Liver (tissue), 9 donors: ENCODE measurements around the gene NEUROD1. TPM values are rescaled to one million over a fixed set of nuclear protein-coding genes. Genes with fewer than 3 reads are reported as not detected.

Experiments
- DNase-seq: peaks from one replicate; pipeline ENCODE4 v3.0.0-alpha.2; 2017; ENCODE audit warnings: low spot score
- H3K27ac ChIP-seq, 2 donors: one replicate each; pipeline ENCODE4 v1.7.0; 2013; ENCODE audit warnings: inconsistent platforms in 2 of 2, low read length in 2 of 2, control low read depth in 1 of 2, low read depth in 1 of 2, mild to moderate bottlenecking in 1 of 2
- H3K27me3 ChIP-seq, 4 donors: one replicate each; pipeline versions ENCODE4 v1.6.1 to v1.7.0; 2013; ENCODE audit warnings: low read length in 3 of 4, inconsistent platforms in 1 of 4, mild to moderate bottlenecking in 1 of 4, moderate library complexity in 1 of 4; ENCODE audit not compliant: control insufficient read depth in 4 of 4, insufficient read depth in 4 of 4
- H3K36me3 ChIP-seq, 4 donors: one replicate each; pipeline versions ENCODE4 v1.6.1 to v1.7.0; 2013; ENCODE audit warnings: low read length in 3 of 4, mild to moderate bottlenecking in 3 of 4, low read depth in 1 of 4, moderate library complexity in 1 of 4; ENCODE audit not compliant: control insufficient read depth in 4 of 4, insufficient read depth in 3 of 4
- H3K4me1 ChIP-seq, 4 donors: one replicate each; pipeline versions ENCODE4 v1.6.1 to v1.7.0; 2013; ENCODE audit warnings: low read length in 3 of 4, mild to moderate bottlenecking in 3 of 4, moderate library complexity in 1 of 4; ENCODE audit not compliant: control insufficient read depth in 4 of 4, insufficient read depth in 4 of 4
- H3K4me3 ChIP-seq, 3 donors: one replicate each; pipeline versions ENCODE4 v1.6.1 to v1.7.0; 2013; ENCODE audit warnings: low read length in 3 of 3, control low read depth in 1 of 3, low read depth in 1 of 3, mild to moderate bottlenecking in 1 of 3
- H3K9ac ChIP-seq, 2 donors: one replicate each; pipeline ENCODE4 v1.7.0; 2013; ENCODE audit warnings: low read length in 2 of 2, mild to moderate bottlenecking in 2 of 2, moderate library complexity in 2 of 2, control low read depth in 1 of 2, low read depth in 1 of 2
- H3K9me3 ChIP-seq, 4 donors: one replicate each; pipeline versions ENCODE4 v1.6.1 to v1.7.0; 2013; ENCODE audit warnings: low read length in 3 of 4; ENCODE audit not compliant: control insufficient read depth in 4 of 4
- CTCF ChIP-seq: fragments of 150-350 bp; IDR thresholded peaks from 2 replicates; pipeline ENCODE4 v1.5.1; 2017; ENCODE audit warnings: improper control_type of control experiment, low read depth, low read length; ENCODE audit not compliant: missing input control
- EGR1 ChIP-seq, 2 donors: IDR thresholded peaks; 2 replicates each; pipeline ENCODE4 v1.6.1; 2016 to 2018; ENCODE audit warnings: antibody characterized with exemption in 2 of 2, low read depth in 2 of 2
- FOXA1 ChIP-seq: IDR thresholded peaks from 2 replicates; pipeline ENCODE4 v1.6.1; 2016; ENCODE audit warnings: antibody characterized with exemption
- FOXA2 ChIP-seq: IDR thresholded peaks from 2 replicates; pipeline ENCODE4 v1.6.1; 2016; ENCODE audit warnings: antibody characterized with exemption
- GABPA ChIP-seq, 2 donors: IDR thresholded peaks in 1 of 2; conservative IDR thresholded peaks in 1 of 2; 2 replicates each; pipeline ENCODE4 v1.6.1; 2016; ENCODE audit warnings: antibody characterized with exemption in 2 of 2, mild to moderate bottlenecking in 1 of 2, moderate library complexity in 1 of 2
- HNF4A ChIP-seq, 2 donors: conservative IDR thresholded peaks; 2 replicates each; pipeline ENCODE4 v1.6.1; 2016; ENCODE audit warnings: antibody characterized with exemption in 2 of 2, mild to moderate bottlenecking in 2 of 2
- HNF4G ChIP-seq: IDR thresholded peaks from 2 replicates; pipeline ENCODE4 v1.6.1; 2016; ENCODE audit warnings: antibody characterized with exemption
- JUND ChIP-seq, 2 donors: IDR thresholded peaks; 2 replicates each; pipeline ENCODE4 v1.6.1; 2016; ENCODE audit warnings: antibody characterized with exemption in 2 of 2
- NR2F2 ChIP-seq: IDR thresholded peaks from 2 replicates; pipeline ENCODE4 v1.6.1; 2016; ENCODE audit warnings: antibody characterized with exemption
- RAD21 ChIP-seq, 2 donors: IDR thresholded peaks; 2 replicates each; pipeline ENCODE4 v1.6.1; 2016; ENCODE audit warnings: antibody characterized with exemption in 2 of 2, mild to moderate bottlenecking in 2 of 2
- SP1 ChIP-seq: IDR thresholded peaks from 2 replicates; pipeline ENCODE4 v1.6.1; 2018; ENCODE audit warnings: antibody characterized with exemption, mild to moderate bottlenecking
- TAF1 ChIP-seq: conservative IDR thresholded peaks from 2 replicates; pipeline ENCODE4 v1.6.1; 2016; ENCODE audit warnings: antibody characterized with exemption, mild to moderate bottlenecking
- YY1 ChIP-seq: IDR thresholded peaks from 2 replicates; pipeline ENCODE4 v1.6.1; 2016; ENCODE audit warnings: antibody characterized with exemption, mild to moderate bottlenecking
- ZBTB33 ChIP-seq: IDR thresholded peaks from 2 replicates; pipeline ENCODE4 v1.6.1; 2016; ENCODE audit warnings: antibody characterized with exemption
- WGBS: extraction: QIAGEN DNeasy Blood & Tissue Kit; methylation state at CpG from one replicate; pipeline ENCODE4 v1.1.7; 2013; 5-methylcytosine and 5-hydroxymethylcytosine counted together
- polyA plus RNA-seq, 2 donors: library from polyadenylated mRNA; stranded (reverse) in 1 of 2; unstranded in 1 of 2; fragments of 200-250 nt in 1 of 2; fragments of >200 nt in 1 of 2; fragmentation: Nextera tagmentation in 1 of 2; extraction: Ambion mirVana in 1 of 2; gene quantifications; one replicate each; pipeline versions ENCODE4 v1.2.1 to v1.2.3, GENCODE V29; 2013 to 2015
- total RNA-seq, 2 donors: library from RNA; depleted of rRNA; stranded (reverse); fragments of >200 nt; gene quantifications; one replicate each; pipeline ENCODE4 v1.2.3, GENCODE V29; 2014
- TF ChIP-seq, protein P1 (sequence below): IDR thresholded peaks from 2 replicates; pipeline ENCODE4 v1.6.1; 2016; ENCODE audit warnings: antibody characterized with exemption, mild to moderate bottlenecking
- TF ChIP-seq, protein P2 (sequence below): IDR thresholded peaks from 2 replicates; pipeline ENCODE4 v1.6.1; 2016; ENCODE audit warnings: antibody characterized with exemption
- TF ChIP-seq, protein P3 (sequence below): IDR thresholded peaks from 2 replicates; pipeline ENCODE4 v1.6.1; 2016; ENCODE audit warnings: antibody characterized with exemption
- donor health status: healthy.
- donor health status: healthy.
- donor health status: healthy.
- donor health status: healthy.
- donor health status: healthy.

The NEUROD1 gene
- total and polyA plus RNA-seq, 4 donors = not detected

DNA sequence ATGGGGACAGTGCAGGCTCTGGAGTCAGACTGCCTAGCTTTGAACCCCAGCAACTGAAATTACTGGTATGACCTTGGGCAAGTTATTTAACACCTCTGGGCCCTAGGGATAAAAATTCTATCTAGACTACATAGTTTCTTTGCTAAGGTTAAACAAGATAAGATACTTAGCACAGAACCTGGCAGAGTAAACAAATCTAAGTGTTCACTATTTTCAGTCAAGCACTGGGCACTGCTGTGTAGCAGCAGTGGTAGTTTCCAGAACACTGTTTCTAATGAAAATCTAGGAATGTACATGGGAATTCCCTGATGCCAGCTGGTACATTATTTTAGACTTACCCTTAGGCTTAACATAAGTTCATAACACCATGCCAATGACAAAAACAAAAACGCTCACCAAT is 40.6 kb downstream of the NEUROD1 start:
- H3K4me1 ChIP-seq = no peaks in the 10 kb centered on the region
- no peaks in the 10 kb centered on the region for H3K27me3 ChIP-seq
- no peaks in the 10 kb centered on the region for H3K9me3 ChIP-seq
- no peak overlapping the region for H3K27ac ChIP-seq
- no peak overlapping the region for H3K4me3 ChIP-seq
- TF ChIP-seq HNF4G (no peak), CTCF (no peak), FOXA2 (no peak), SP1 (no peak), ZBTB33 (no peak), FOXA1 (no peak), TAF1 (no peak), RAD21 (IDR thresholded peaks at IDR 0.05) (no peak), NR2F2 (no peak), GABPA (IDR thresholded peaks at IDR 0.05 in 1 of 2, conservative IDR thresholded peaks at IDR 0.05 in 1 of 2) (no peak), YY1 (no peak), EGR1 (IDR thresholded peaks at IDR 0.05; ENCODE audit: low read depth in 2 of 2) (no peak), HNF4A (conservative IDR thresholded peaks at IDR 0.05) (no peak), JUND (IDR thresholded peaks at IDR 0.05) (no peak)
- TF ChIP-seq, protein P1, sequence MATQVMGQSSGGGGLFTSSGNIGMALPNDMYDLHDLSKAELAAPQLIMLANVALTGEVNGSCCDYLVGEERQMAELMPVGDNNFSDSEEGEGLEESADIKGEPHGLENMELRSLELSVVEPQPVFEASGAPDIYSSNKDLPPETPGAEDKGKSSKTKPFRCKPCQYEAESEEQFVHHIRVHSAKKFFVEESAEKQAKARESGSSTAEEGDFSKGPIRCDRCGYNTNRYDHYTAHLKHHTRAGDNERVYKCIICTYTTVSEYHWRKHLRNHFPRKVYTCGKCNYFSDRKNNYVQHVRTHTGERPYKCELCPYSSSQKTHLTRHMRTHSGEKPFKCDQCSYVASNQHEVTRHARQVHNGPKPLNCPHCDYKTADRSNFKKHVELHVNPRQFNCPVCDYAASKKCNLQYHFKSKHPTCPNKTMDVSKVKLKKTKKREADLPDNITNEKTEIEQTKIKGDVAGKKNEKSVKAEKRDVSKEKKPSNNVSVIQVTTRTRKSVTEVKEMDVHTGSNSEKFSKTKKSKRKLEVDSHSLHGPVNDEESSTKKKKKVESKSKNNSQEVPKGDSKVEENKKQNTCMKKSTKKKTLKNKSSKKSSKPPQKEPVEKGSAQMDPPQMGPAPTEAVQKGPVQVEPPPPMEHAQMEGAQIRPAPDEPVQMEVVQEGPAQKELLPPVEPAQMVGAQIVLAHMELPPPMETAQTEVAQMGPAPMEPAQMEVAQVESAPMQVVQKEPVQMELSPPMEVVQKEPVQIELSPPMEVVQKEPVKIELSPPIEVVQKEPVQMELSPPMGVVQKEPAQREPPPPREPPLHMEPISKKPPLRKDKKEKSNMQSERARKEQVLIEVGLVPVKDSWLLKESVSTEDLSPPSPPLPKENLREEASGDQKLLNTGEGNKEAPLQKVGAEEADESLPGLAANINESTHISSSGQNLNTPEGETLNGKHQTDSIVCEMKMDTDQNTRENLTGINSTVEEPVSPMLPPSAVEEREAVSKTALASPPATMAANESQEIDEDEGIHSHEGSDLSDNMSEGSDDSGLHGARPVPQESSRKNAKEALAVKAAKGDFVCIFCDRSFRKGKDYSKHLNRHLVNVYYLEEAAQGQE = no peak
- TF ChIP-seq, protein P2, sequence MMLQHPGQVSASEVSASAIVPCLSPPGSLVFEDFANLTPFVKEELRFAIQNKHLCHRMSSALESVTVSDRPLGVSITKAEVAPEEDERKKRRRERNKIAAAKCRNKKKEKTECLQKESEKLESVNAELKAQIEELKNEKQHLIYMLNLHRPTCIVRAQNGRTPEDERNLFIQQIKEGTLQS = no peak
- TF ChIP-seq, protein P3, sequence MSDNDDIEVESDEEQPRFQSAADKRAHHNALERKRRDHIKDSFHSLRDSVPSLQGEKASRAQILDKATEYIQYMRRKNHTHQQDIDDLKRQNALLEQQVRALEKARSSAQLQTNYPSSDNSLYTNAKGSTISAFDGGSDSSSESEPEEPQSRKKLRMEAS = no peak
- no peaks in the 10 kb centered on the region for H3K36me3 ChIP-seq
- no peak overlapping the region for H3K9ac ChIP-seq
- DNase-seq = no peak
- 5% methylated on average over 1 of the region's 1 CpG for WGBS
